SK-N-MC (cell line): Measurements from ENCODE around the gene LGALS3BP.

Source experiments
- EZH2 ChIP-seq: fragments of 200-600 bp; sonication (generic); IDR thresholded peaks from one replicate; pipeline ENCODE4 v1.6.1; 2017; ENCODE audit warnings: antibody characterized with exemption
- POLR2AphosphoS5 ChIP-seq: IDR thresholded peaks from 2 replicates; pipeline ENCODE4 v1.6.1; 2012; ENCODE audit warnings: mild to moderate bottlenecking, low read depth, low read length, borderline replicate concordance

GRCh38 chr17:79028496-79029326 lies 49.0 kb upstream of the LGALS3BP start:
- TF ChIP-seq POLR2AphosphoS5 (no peak), EZH2 (no peak)
